CD14-positive monocyte (primary cell): ENCODE results near the gene RBMX. TPM values are rescaled to one million over a fixed set of nuclear protein-coding genes. Genes with fewer than 3 reads are reported as not detected.
A peak's percentile ranks its signal among the peaks of the same experiment; 100 is the strongest.
"Not testable (repeated sequence)": the region's sequence is repeated elsewhere in the genome, so short reads cannot be mapped to it uniquely, and the experiment has no call there.

ENCODE experiments used
- DNase-seq, 3 donors: peaks; one replicate each; pipeline ENCODE4 v3.0.0-alpha.2; 2011 to 2022
- H2AFZ ChIP-seq: 2 replicates; pipeline ENCODE4 v1.6.0; 2012; ENCODE audit warnings: mild to moderate bottlenecking, low read depth, low read length, inconsistent platforms; ENCODE audit not compliant: insufficient read depth, poor library complexity, severe bottlenecking
- H3K27ac ChIP-seq, 2 donors: 1 replicate in 1 of 2; 2 replicates in 1 of 2; pipeline ENCODE4 v1.5.1; 2012 to 2013; ENCODE audit warnings: low read length in 2 of 2, control low read depth in 1 of 2, inconsistent platforms in 1 of 2, low read depth in 1 of 2, mild to moderate bottlenecking in 1 of 2
- H3K27me3 ChIP-seq, 2 donors: one replicate each; pipeline versions ENCODE4 v1.6.0 to v1.6.1; 2011 to 2013; ENCODE audit warnings: low read length in 2 of 2; ENCODE audit not compliant: control insufficient read depth in 2 of 2, insufficient read depth in 2 of 2
- H3K36me3 ChIP-seq, 2 donors: replicated peaks in 1 of 2; 1 replicate in 1 of 2; 2 replicates in 1 of 2; pipeline versions ENCODE4 v1.5.1 to v1.6.1; 2012 to 2013; ENCODE audit warnings: low read length in 2 of 2, control low read depth in 1 of 2, inconsistent platforms in 1 of 2, mild to moderate bottlenecking in 1 of 2; ENCODE audit not compliant: insufficient read depth in 2 of 2, control insufficient read depth in 1 of 2
- H3K4me1 ChIP-seq, 2 donors: 1 replicate in 1 of 2; 2 replicates in 1 of 2; pipeline versions ENCODE4 v1.5.1 to v1.6.1; 2012 to 2013; ENCODE audit warnings: low read length in 2 of 2, control low read depth in 1 of 2, inconsistent platforms in 1 of 2, mild to moderate bottlenecking in 1 of 2, moderate library complexity in 1 of 2; ENCODE audit not compliant: insufficient read depth in 2 of 2, control insufficient read depth in 1 of 2
- H3K4me2 ChIP-seq: replicated peaks from 2 replicates; pipeline ENCODE3; 2012; ENCODE audit warnings: low read length, moderate library complexity, mild to moderate bottlenecking; ENCODE audit not compliant: poor library complexity, severe bottlenecking; ENCODE audit errors: extremely low read depth
- H3K4me3 ChIP-seq, 3 experiments: fragments of 200-600 bp in 1 of 3; sonication (generic) in 1 of 3; replicated peaks in 1 of 3; 1 replicate in 2 of 3; 2 replicates in 1 of 3; pipeline ENCODE4 v1.5.1; 2011 to 2013; ENCODE audit warnings: low read length in 3 of 3, mild to moderate bottlenecking in 3 of 3, control low read depth in 2 of 3, low read depth in 2 of 3, inconsistent platforms in 1 of 3, moderate library complexity in 1 of 3
- H3K79me2 ChIP-seq: 2 replicates; pipeline ENCODE4 v1.6.0; 2012; ENCODE audit warnings: mild to moderate bottlenecking, control low read depth, inconsistent platforms, low read length, moderate library complexity; ENCODE audit not compliant: insufficient read depth
- H3K9ac ChIP-seq: 2 replicates; pipeline ENCODE4 v1.6.0; 2017; ENCODE audit warnings: low read length, mild to moderate bottlenecking; ENCODE audit not compliant: insufficient read depth, poor library complexity, severe bottlenecking
- H3K9me3 ChIP-seq, 2 donors: replicated peaks in 1 of 2; 1 replicate in 1 of 2; 2 replicates in 1 of 2; pipeline versions ENCODE4 v1.5.1 to v1.6.1; 2012 to 2013; ENCODE audit warnings: low read length in 2 of 2, control low read depth in 1 of 2; ENCODE audit not compliant: control insufficient read depth in 1 of 2, insufficient read depth in 1 of 2
- H4K20me1 ChIP-seq: 2 replicates; pipeline ENCODE4 v1.6.0; 2012; ENCODE audit warnings: mild to moderate bottlenecking, low read length, control low read depth, moderate library complexity; ENCODE audit not compliant: insufficient read depth
- H3K27ac Mint-ChIP-seq, 7 donors: one replicate each; pipeline ENCODE4 v1.8.0; 2020; ENCODE audit warnings: mild to moderate bottlenecking in 7 of 7, mixed read lengths in 7 of 7, moderate library complexity in 6 of 7, inconsistent platforms in 2 of 7
- H3K27me3 Mint-ChIP-seq, 3 donors: one replicate each; pipeline ENCODE4 v1.8.0; 2021 to 2022; ENCODE audit warnings: low read depth in 3 of 3, mild to moderate bottlenecking in 3 of 3, mixed read lengths in 3 of 3, moderate library complexity in 3 of 3, inconsistent platforms in 1 of 3
- H3K36me3 Mint-ChIP-seq, 2 donors: one replicate each; pipeline ENCODE4 v1.8.0; 2020; ENCODE audit warnings: mixed read lengths in 2 of 2, inconsistent platforms in 1 of 2, mild to moderate bottlenecking in 1 of 2
- H3K4me1 Mint-ChIP-seq: one replicate; pipeline ENCODE4 v1.8.0; 2020; ENCODE audit warnings: mild to moderate bottlenecking, mixed read lengths
- H3K4me3 Mint-ChIP-seq, 2 donors: one replicate each; pipeline ENCODE4 v1.8.0; 2020; ENCODE audit warnings: mild to moderate bottlenecking in 2 of 2, mixed read lengths in 2 of 2, moderate library complexity in 1 of 2
- H3K9me3 Mint-ChIP-seq, 7 donors: one replicate each; pipeline ENCODE4 v1.8.0; 2020 to 2022; ENCODE audit warnings: mixed read lengths in 7 of 7, mild to moderate bottlenecking in 6 of 7, moderate library complexity in 6 of 7, inconsistent platforms in 2 of 7
- WGBS: methylation state at CpG from one replicate; pipeline ENCODE4 v1.1.5; 2013; ENCODE audit warnings: missing lambda C conversion rate; ENCODE audit not compliant: insufficient coverage; 5-methylcytosine and 5-hydroxymethylcytosine counted together
- intact Hi-C, 2 donors: fragments of 100-400 bp; cut with micrococcal nuclease; formaldehyde crosslinking; loops; one replicate each; pipeline versions ENCODE4 v1.15.0 to v1.15.1; 2023
- polyA minus RNA-seq: library from RNA; depleted of rRNA, polyadenylated mRNA; stranded (reverse); fragments of >200 nt; gene quantifications from 2 replicates; pipeline ENCODE4 v1.2.3, GENCODE V29; 2012
- polyA plus RNA-seq, 3 donors: library from polyadenylated mRNA; depleted of rRNA in 1 of 3; unstranded in 2 of 3; stranded (reverse) in 1 of 3; fragments of 300-500 nt in 2 of 3; fragments of >200 nt in 1 of 3; fragmentation: Illumina TruSeq in 2 of 3; gene quantifications; 1 replicate in 2 of 3; 2 replicates in 1 of 3; pipeline ENCODE4 v1.2.3, GENCODE V29; 2012 to 2021
- total RNA-seq, 12 experiments: library from RNA in 1 of 12; stranded (reverse) in 1 of 12; fragments of 120-200 nt in 1 of 12; gene quantifications; one replicate each; pipeline ENCODE4 v1.2.4 and lab custom pipeline; 2013 to 2026; ENCODE audit warnings: mixed read lengths in 6 of 12, inconsistent platforms in 1 of 12
- TF ChIP-seq, protein P1 (sequence below): fragments of 200-600 bp; IDR thresholded peaks from one replicate; pipeline ENCODE4 v1.8.0; 2022; ENCODE audit warnings: antibody characterized with exemption, mild to moderate bottlenecking

Gene RBMX
- total RNA-seq (2013), result 178 TPM
- polyA plus RNA-seq, result 100 to 1,000 TPM in 2 of 3 donors, 10 to 100 TPM in 1; 97.3 to 121 (median 112) TPM
- 65.1 and 89.7 TPM in 2 replicates for polyA minus RNA-seq
- total RNA-seq (lab: John Stamatoyannopoulos, UW), result 119 to 269 (median 226) reads per million in 11 experiments

DNA sequence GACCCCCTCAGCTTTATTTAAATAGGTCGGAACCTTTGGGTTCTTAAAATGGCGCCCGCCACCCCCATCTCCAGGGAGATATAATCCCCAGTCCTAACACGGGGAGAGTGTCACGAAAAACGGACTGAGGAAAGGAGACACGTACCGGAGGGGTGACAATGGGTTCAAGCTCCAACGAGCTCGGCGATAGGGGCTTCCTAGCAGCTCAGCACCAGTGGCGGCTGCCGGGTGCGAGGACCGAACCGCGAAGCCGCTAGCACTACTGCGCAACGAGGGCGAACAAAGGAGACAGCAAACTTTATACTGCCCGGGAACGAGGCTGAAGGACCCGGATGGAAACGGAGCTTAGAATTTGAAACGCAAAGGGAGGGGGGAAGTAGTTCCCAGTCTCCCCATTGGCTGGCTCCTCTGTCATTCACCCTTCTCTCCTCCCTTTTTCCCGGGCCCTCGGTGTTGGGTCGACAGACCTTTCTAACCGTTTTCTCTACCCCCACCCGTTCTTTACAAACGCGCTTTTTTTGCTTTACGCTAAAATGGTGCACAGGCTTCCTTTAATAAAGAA lies at the start of gene RBMX:
TSS of gene RBMX (minus strand) at position 274 of the 562 bp plus-strand sequence. CDS start 1,298 bp downstream, outside the sequence.
- Histone ChIP-seq H3K4me3 (peak within 1 kb of the TSS; percentile 66 to 94 (median 93)), H3K9ac (peak within 1 kb of the TSS; percentile 96), H2AFZ (peak within 1 kb of the TSS; percentile 76), H3K27ac (peak within 1 kb of the TSS; percentile 95 to 96), H4K20me1 (no peaks in the 10 kb centered on the region), H3K36me3 (peaks cover 21 to 28% of the 10 kb centered on the region in 2 donors), H3K9me3 (no peaks in the 10 kb centered on the region), H3K4me1 (peaks cover 9 to 21% of the 10 kb centered on the region in 2 donors), H3K4me2 (peak within 1 kb of the TSS; percentile 75), H3K79me2 (peaks cover 47% of the 10 kb centered on the region), H3K27me3 (no peaks in the 10 kb centered on the region)
- WGBS, result no CpG with 5 or more reads among the region's 34 CpGs
- H3K9me3 Mint-ChIP-seq, result peaks cover 0 to 14% (median 2%) of the 10 kb centered on the region in 7 donors
- peak; percentile 87 to 90 (median 87) for DNase-seq
- H3K4me3 Mint-ChIP-seq, result peak within 1 kb of the TSS; percentile 91 to 96
- peaks cover 0 to 4% (median 2%) of the 10 kb centered on the region in 3 donors for H3K27me3 Mint-ChIP-seq
- TF ChIP-seq, protein P1, sequence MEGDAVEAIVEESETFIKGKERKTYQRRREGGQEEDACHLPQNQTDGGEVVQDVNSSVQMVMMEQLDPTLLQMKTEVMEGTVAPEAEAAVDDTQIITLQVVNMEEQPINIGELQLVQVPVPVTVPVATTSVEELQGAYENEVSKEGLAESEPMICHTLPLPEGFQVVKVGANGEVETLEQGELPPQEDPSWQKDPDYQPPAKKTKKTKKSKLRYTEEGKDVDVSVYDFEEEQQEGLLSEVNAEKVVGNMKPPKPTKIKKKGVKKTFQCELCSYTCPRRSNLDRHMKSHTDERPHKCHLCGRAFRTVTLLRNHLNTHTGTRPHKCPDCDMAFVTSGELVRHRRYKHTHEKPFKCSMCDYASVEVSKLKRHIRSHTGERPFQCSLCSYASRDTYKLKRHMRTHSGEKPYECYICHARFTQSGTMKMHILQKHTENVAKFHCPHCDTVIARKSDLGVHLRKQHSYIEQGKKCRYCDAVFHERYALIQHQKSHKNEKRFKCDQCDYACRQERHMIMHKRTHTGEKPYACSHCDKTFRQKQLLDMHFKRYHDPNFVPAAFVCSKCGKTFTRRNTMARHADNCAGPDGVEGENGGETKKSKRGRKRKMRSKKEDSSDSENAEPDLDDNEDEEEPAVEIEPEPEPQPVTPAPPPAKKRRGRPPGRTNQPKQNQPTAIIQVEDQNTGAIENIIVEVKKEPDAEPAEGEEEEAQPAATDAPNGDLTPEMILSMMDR, result no peak
- intact Hi-C loops, result no loop called here
- H3K4me1 Mint-ChIP-seq, result peaks cover 14% of the 10 kb centered on the region
- peak within 1 kb of the TSS; percentile 93 to 99 (median 97) for H3K27ac Mint-ChIP-seq
- H3K36me3 Mint-ChIP-seq, result peaks cover 14 to 27% of the 10 kb centered on the region in 2 donors

DNA sequence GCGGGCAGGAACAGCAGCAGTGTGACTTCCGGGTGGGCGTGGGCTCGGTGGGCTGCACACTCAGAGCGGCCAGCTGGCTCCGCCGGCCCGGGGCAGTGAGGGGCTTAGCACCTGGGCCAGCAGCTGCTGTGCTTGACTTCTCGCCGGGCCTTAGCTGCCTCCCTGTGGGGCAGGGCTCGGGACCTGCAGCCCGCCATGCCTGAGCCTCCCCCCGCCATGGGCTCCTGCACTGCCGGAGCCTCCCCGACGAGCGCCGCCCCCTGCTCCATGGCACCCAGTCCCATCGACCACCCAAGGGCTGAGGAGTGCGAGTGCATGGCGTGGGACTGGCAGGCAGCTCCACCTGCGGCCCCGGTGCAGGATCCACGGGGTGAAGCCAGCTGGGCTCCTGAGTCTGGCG lies 40.9 kb upstream of the RBMX start:
- not testable (repeated sequence) for H2AFZ ChIP-seq

More for the DNA sequence above, 40.9 kb upstream of the RBMX start:
- not testable (repeated sequence) for H3K4me1 Mint-ChIP-seq, H3K27ac ChIP-seq, H3K4me3 ChIP-seq, H3K4me2 ChIP-seq, H3K36me3 Mint-ChIP-seq, H3K4me3 Mint-ChIP-seq, H3K27me3 ChIP-seq, H3K27ac Mint-ChIP-seq, H3K9me3 ChIP-seq, H3K36me3 ChIP-seq, DNase-seq, H3K79me2 ChIP-seq, H3K9ac ChIP-seq, H3K27me3 Mint-ChIP-seq, H3K4me1 ChIP-seq, H4K20me1 ChIP-seq
- H3K9me3 Mint-ChIP-seq, result peaks cover 0 to 15% (median 6%) of the 10 kb centered on the region in 7 donors
- intact Hi-C loops, result loop anchor here in 1 of 2 donors (10.0 kb wide), 1 partner anchor 317 kb away; no protein-coding TSS in a partner anchor
- 100% methylated on average over 1 of the region's 25 CpGs for WGBS
